ENCODE data around the gene RMDN3.

The RMDN3 gene

GRCh38 chr15:40749151-40749630 lies 5.9 kb downstream of the RMDN3 start:
- DNase-seq (ENCODE audit: low spot score) = no peak

- DNase-seq (ENCODE audit: low spot score) = no peak
These were observed 7.1 kb downstream of the RMDN3 start for GRCh38 chr15:40747685-40748631.

- DNase-seq (ENCODE audit: low spot score) = no peak
These were observed 8.1 kb downstream of the RMDN3 start for GRCh38 chr15:40746916-40747418.

- DNase-seq (ENCODE audit: low spot score) = no peak
These were observed 10.3 kb downstream of the RMDN3 start for GRCh38 chr15:40744815-40745152.

GRCh38 chr15:40743921-40744814 lies 10.9 kb downstream of the RMDN3 start:
- no peak for DNase-seq (ENCODE audit: low spot score)

GRCh38 chr15:40743485-40743901 lies 11.6 kb downstream of the RMDN3 start:
- DNase-seq (ENCODE audit: low spot score) = no peak

GRCh38 chr15:40739854-40740253 lies 15.2 kb downstream of the RMDN3 start:
- DNase-seq (ENCODE audit: low spot score) = no peak

GRCh38 chr15:40739047-40739446 lies 16.0 kb downstream of the RMDN3 start:
- DNase-seq (ENCODE audit: low spot score) = no peak

- no peak for DNase-seq (ENCODE audit: low spot score)
These were observed 18.0 kb downstream of the RMDN3 start for GRCh38 chr15:40737048-40737447.

- no peak for DNase-seq (ENCODE audit: low spot score)
These were observed 18.5 kb downstream of the RMDN3 start for GRCh38 chr15:40736575-40736974.

- no peak for DNase-seq (ENCODE audit: low spot score)
These were observed 24.0 kb downstream of the RMDN3 start for GRCh38 chr15:40731034-40731433.

- DNase-seq (ENCODE audit: low spot score) = no peak
These were observed 31.1 kb downstream of the RMDN3 start for GRCh38 chr15:40723919-40724318.

- no peak for DNase-seq (ENCODE audit: low spot score)
These were observed 32.1 kb downstream of the RMDN3 start for GRCh38 chr15:40722934-40723333.

GRCh38 chr15:40722354-40722753 lies 32.7 kb downstream of the RMDN3 start:
- DNase-seq (ENCODE audit: low spot score) = no peak

GRCh38 chr15:40721701-40722100 lies 33.4 kb downstream of the RMDN3 start:
- DNase-seq (ENCODE audit: low spot score) = no peak

- DNase-seq (ENCODE audit: low spot score) = no peak
These were observed 38.9 kb downstream of the RMDN3 start for GRCh38 chr15:40716165-40716564.

- no peak for DNase-seq (ENCODE audit: low spot score)
These were observed 40.9 kb downstream of the RMDN3 start for GRCh38 chr15:40714144-40714543.

GRCh38 chr15:40706121-40706520 lies 48.9 kb downstream of the RMDN3 start:
- no peak for DNase-seq (ENCODE audit: low spot score)

GRCh38 chr15:40702077-40702476 lies 53.0 kb downstream of the RMDN3 start:
- no peak for DNase-seq (ENCODE audit: low spot score)

GRCh38 chr15:40697916-40698315 lies 57.1 kb downstream of the RMDN3 start:
- DNase-seq (ENCODE audit: low spot score) = no peak

GRCh38 chr15:40696228-40696627 lies 58.8 kb downstream of the RMDN3 start:
- DNase-seq (ENCODE audit: low spot score) = no peak

- no peak for DNase-seq (ENCODE audit: low spot score)
These were observed 59.6 kb downstream of the RMDN3 start for GRCh38 chr15:40695469-40695890.
